MCF 10A (cell line): ENCODE measurements around the gene LMNA. TPM values are rescaled to one million over a fixed set of nuclear protein-coding genes. Genes with fewer than 3 reads are reported as not detected.
A peak's percentile ranks its signal among the peaks of the same experiment; 100 is the strongest.

Experiments
- BruUV-seq: library from RNA; stranded (reverse); fragments of 400-500 nt; replicated peaks from 2 replicates; lab custom pipeline; 2021; lab: Mats Ljungman, UMichigan
- CTCF ChIA-PET: fragments of 300-600 bp; sonication (Branson Sonifier 250); formaldehyde crosslinking; extraction: SDS; loops from one replicate; lab custom pipeline; 2021; ENCODE audit warnings: antibody characterized with exemption, inconsistent platforms; lab: Yijun Ruan, JAX
- POLR2A ChIA-PET: fragments of 300-600, 350-650 bp; sonication (Branson Sonifier 250); formaldehyde crosslinking; extraction: SDS; loops from one replicate; lab custom pipeline; 2020; ENCODE audit warnings: antibody characterized with exemption, inconsistent platforms; lab: Yijun Ruan, JAX
- DNase-seq: peaks from one replicate; pipeline ENCODE4 v3.0.0-alpha.2; 2018; ENCODE audit not compliant: unreplicated experiment
- H3K27ac Mint-ChIP-seq: one replicate; pipeline ENCODE4 v1.8.0; 2022; ENCODE audit warnings: mild to moderate bottlenecking, low read depth, mixed read lengths; ENCODE audit not compliant: unreplicated experiment
- H3K27me3 Mint-ChIP-seq: one replicate; pipeline ENCODE4 v1.8.0; 2022; ENCODE audit warnings: mixed read lengths; ENCODE audit not compliant: insufficient read depth, unreplicated experiment
- H3K36me3 Mint-ChIP-seq: one replicate; pipeline ENCODE4 v1.8.0; 2022; ENCODE audit warnings: mild to moderate bottlenecking, moderate library complexity, mixed read lengths; ENCODE audit not compliant: insufficient read depth, unreplicated experiment
- H3K4me1 Mint-ChIP-seq: one replicate; pipeline ENCODE4 v1.8.0; 2022; ENCODE audit warnings: mixed read lengths; ENCODE audit not compliant: insufficient read depth, unreplicated experiment
- H3K4me3 Mint-ChIP-seq: one replicate; pipeline ENCODE4 v1.8.0; 2022; ENCODE audit warnings: mild to moderate bottlenecking, moderate library complexity, mixed read lengths; ENCODE audit not compliant: unreplicated experiment
- H3K9me3 Mint-ChIP-seq: one replicate; pipeline ENCODE4 v1.8.0; 2022; ENCODE audit warnings: mixed read lengths; ENCODE audit not compliant: unreplicated experiment
- CTCF ChIP-seq: fragments of 200-600 bp; IDR thresholded peaks from one replicate; pipeline ENCODE4 v1.8.0; 2022; ENCODE audit warnings: antibody characterized with exemption, mild to moderate bottlenecking; ENCODE audit not compliant: unreplicated experiment
- intact Hi-C: fragments of 100-400 bp; cut with micrococcal nuclease; formaldehyde crosslinking; loops from 2 replicates; pipeline ENCODE4 v1.14.1; 2022
- total RNA-seq: library from RNA; stranded (reverse); gene quantifications from 2 replicates; pipeline ENCODE4 v1.2.3, GENCODE V29; 2022

The LMNA gene
- total RNA-seq, 1 experiment from 2014 or later: 716 TPM

GRCh38 chr1:156129687-156130577 is 15.4 kb downstream of the LMNA start:
- TSS peak; percentile 71 for BruUV-seq
- H3K9me3 Mint-ChIP-seq: no peaks in the 10 kb centered on the region
- peak; percentile 100 for TF ChIP-seq CTCF
- H3K4me1 Mint-ChIP-seq: peaks cover 50% of the 10 kb centered on the region
- ChIA-PET POLR2A (interaction anchor here (0.5 to 25.7 kb wide), 15 partner anchors 9 to 195 kb away, joined by 3 to 960 read pairs (median 8); partner anchors contain the start of genes KHDC4, LMNA, PMF1 and SLC25A44), CTCF (interaction anchor here (0.5 to 46.2 kb wide), 41 partner anchors 7 to 330 kb away, joined by 3 to 1892 read pairs (median 4); partner anchors contain the start of genes LMNA, MEX3A, PMF1 and SLC25A44)
- DNase-seq: peak; percentile 99
- peak overlapping the region; percentile 96 for H3K27ac Mint-ChIP-seq
- intact Hi-C loops: loop anchor here (1.0 kb wide), 5 partner anchors 16 to 128 kb away; partner anchors contain the start of gene LMNA
- no peaks in the 10 kb centered on the region for H3K27me3 Mint-ChIP-seq
- peak overlapping the region; percentile 60 for H3K4me3 Mint-ChIP-seq
- peaks cover 72% of the 10 kb centered on the region for H3K36me3 Mint-ChIP-seq

- Mint-ChIP-seq H3K27ac (peak overlapping the region; percentile 96), H3K36me3 (peaks cover 79% of the 10 kb centered on the region), H3K4me1 (peaks cover 45% of the 10 kb centered on the region), H3K9me3 (no peaks in the 10 kb centered on the region), H3K4me3 (peak overlapping the region; percentile 60), H3K27me3 (no peaks in the 10 kb centered on the region)
- ChIA-PET POLR2A (interaction anchor here (1.0 to 25.7 kb wide), 9 partner anchors 10 to 152 kb away, joined by 3 to 960 read pairs (median 25); partner anchors contain the start of genes LMNA, PMF1, SLC25A44 and SMG5), CTCF (interaction anchor here (0.6 to 46.2 kb wide), 22 partner anchors 13 to 330 kb away, joined by 3 to 1892 read pairs (median 6); partner anchors contain the start of genes LMNA and MEX3A)
- no peak for TF ChIP-seq CTCF
- no TSS peak for BruUV-seq
- DNase-seq: no peak
- intact Hi-C loops: loop anchor here (1.0 kb wide), 5 partner anchors 16 to 128 kb away; partner anchors contain the start of gene LMNA
These were observed 16.0 kb downstream of the LMNA start for GRCh38 chr1:156130578-156130942.

- BruUV-seq: no TSS peak
- Mint-ChIP-seq H3K27me3 (no peaks in the 10 kb centered on the region), H3K27ac (no peak overlapping the region), H3K4me3 (no peak overlapping the region), H3K9me3 (no peaks in the 10 kb centered on the region), H3K36me3 (peaks cover 100% of the 10 kb centered on the region), H3K4me1 (peaks cover 7% of the 10 kb centered on the region)
- ChIA-PET POLR2A (interaction anchor here (1.0 to 25.7 kb wide), 4 partner anchors 9 to 78 kb away, joined by 3 to 960 read pairs (median 4); partner anchors contain the start of gene PMF1), CTCF (interaction anchor here (0.9 to 46.2 kb wide), 5 partner anchors 8 to 110 kb away, joined by 3 to 1892 read pairs (median 28); partner anchors contain the start of gene MEX3A)
- no peak for TF ChIP-seq CTCF
- intact Hi-C loops: no loop called here
- DNase-seq: no peak
These were observed 20.4 kb downstream of the LMNA start for GRCh38 chr1:156134716-156135435.
